Measurements from ENCODE around the gene GABRG3. TPM values are rescaled to one million over a fixed set of nuclear protein-coding genes. Genes with fewer than 3 reads are reported as not detected.

GABRG3 gene
- total RNA-seq, 2 experiments from 2014 or later: not detected

- Mint-ChIP-seq H3K4me1 (ENCODE audit: low read depth) (no peaks in the 10 kb centered on the region), H3K36me3 (ENCODE audit: low read depth) (no peaks in the 10 kb centered on the region), H3K27me3 (no peaks in the 10 kb centered on the region), H3K9me3 (peaks cover 2% of the 10 kb centered on the region), H3K27ac (no peak overlapping the region), H3K4me3 (no peak overlapping the region)
- no peak for DNase-seq
- TF ChIP-seq, protein P1, sequence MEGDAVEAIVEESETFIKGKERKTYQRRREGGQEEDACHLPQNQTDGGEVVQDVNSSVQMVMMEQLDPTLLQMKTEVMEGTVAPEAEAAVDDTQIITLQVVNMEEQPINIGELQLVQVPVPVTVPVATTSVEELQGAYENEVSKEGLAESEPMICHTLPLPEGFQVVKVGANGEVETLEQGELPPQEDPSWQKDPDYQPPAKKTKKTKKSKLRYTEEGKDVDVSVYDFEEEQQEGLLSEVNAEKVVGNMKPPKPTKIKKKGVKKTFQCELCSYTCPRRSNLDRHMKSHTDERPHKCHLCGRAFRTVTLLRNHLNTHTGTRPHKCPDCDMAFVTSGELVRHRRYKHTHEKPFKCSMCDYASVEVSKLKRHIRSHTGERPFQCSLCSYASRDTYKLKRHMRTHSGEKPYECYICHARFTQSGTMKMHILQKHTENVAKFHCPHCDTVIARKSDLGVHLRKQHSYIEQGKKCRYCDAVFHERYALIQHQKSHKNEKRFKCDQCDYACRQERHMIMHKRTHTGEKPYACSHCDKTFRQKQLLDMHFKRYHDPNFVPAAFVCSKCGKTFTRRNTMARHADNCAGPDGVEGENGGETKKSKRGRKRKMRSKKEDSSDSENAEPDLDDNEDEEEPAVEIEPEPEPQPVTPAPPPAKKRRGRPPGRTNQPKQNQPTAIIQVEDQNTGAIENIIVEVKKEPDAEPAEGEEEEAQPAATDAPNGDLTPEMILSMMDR (IDR thresholded peaks at IDR 0.05): no peak
- CTCF ChIA-PET: no interaction called here
- no peak for ATAC-seq
- POLR2A ChIA-PET: no interaction called here
- intact Hi-C loops (cut with micrococcal nuclease): no loop called here
Measured at GRCh38 chr15:27167738-27168137, 196.8 kb downstream of the GABRG3 start.

GRCh38 chr15:27170851-27171250, 199.9 kb downstream of the GABRG3 start:
- CTCF ChIA-PET: no interaction called here
- no peak for DNase-seq
- POLR2A ChIA-PET: no interaction called here
- peaks cover 5% of the 10 kb centered on the region for H3K9me3 Mint-ChIP-seq
- H3K4me3 Mint-ChIP-seq: no peak overlapping the region
- H3K27ac Mint-ChIP-seq: no peak overlapping the region
- no peak for ATAC-seq
- no peaks in the 10 kb centered on the region for H3K36me3 Mint-ChIP-seq (ENCODE audit: low read depth)
- intact Hi-C loops (cut with micrococcal nuclease): no loop called here
- no peaks in the 10 kb centered on the region for H3K4me1 Mint-ChIP-seq (ENCODE audit: low read depth)
- no peaks in the 10 kb centered on the region for H3K27me3 Mint-ChIP-seq
- TF ChIP-seq, protein P1 (IDR thresholded peaks at IDR 0.05): no peak

DNA sequence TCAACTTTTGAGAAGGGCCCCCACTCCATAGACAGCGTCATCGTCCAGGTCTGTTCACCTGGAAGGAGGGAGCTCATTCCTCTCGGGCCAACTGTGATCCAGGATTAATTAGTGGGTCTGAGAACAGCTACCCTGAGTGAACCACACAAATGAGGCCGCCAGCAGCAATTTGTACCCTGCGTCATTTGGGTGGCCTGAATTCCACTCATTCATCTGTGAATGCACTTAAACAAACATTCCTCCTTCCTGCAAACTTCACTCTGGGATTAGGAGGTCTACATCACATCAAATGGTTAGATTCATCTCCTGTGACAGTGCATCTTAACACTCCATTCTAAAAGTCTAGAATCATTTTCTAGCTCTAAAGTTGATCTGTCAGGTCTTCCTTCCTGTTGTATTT, 201.8 kb downstream of the GABRG3 start:
- no peak overlapping the region for H3K27ac Mint-ChIP-seq
- peaks cover 18% of the 10 kb centered on the region for H3K9me3 Mint-ChIP-seq
- intact Hi-C loops (cut with micrococcal nuclease): no loop called here
- no peaks in the 10 kb centered on the region for H3K36me3 Mint-ChIP-seq (ENCODE audit: low read depth)
- ChIA-PET POLR2A (no interaction called here), CTCF (no interaction called here)
- ATAC-seq (no peak), DNase-seq (no peak)
- TF ChIP-seq, protein P1 (IDR thresholded peaks at IDR 0.05): no peak
- H3K4me3 Mint-ChIP-seq: no peak overlapping the region
- H3K27me3 Mint-ChIP-seq: no peaks in the 10 kb centered on the region
- no peaks in the 10 kb centered on the region for H3K4me1 Mint-ChIP-seq (ENCODE audit: low read depth)

DNA sequence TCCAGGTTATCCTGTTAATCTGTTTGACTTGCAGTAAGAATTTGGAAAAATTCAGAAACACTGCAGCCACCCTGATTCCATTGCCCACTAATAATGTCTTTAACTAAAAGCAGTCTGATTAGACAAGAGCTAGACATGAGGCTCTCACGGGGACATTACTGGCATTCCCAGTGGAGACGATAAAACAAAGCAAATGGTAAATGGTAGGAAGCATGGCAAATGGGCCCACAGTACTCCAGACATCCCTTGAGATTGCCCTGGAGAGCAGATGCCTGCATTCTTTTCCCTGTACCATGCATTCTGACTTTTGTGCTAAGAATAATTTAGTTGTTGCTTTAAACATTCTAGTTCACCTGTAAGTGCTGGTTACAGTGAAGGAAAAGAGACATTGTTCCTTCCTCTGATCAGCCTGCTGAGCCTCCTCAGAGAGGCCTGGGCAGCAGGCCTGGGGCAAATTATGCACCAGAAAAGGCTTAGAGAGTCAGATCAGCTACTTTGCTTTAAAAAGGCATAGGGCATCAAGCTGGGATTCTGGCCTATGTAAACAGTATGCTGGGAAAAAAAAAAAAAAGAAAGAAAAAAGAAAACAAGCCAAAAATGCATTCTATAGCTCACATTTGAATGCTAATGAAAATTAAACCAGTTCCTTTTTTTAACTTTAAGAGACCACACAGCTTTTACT, 204.6 kb downstream of the GABRG3 start:
- H3K27ac Mint-ChIP-seq: no peak overlapping the region
- H3K4me1 Mint-ChIP-seq (ENCODE audit: low read depth): no peaks in the 10 kb centered on the region
- H3K36me3 Mint-ChIP-seq (ENCODE audit: low read depth): no peaks in the 10 kb centered on the region
- no peak for DNase-seq
- no peak overlapping the region for H3K4me3 Mint-ChIP-seq
- CTCF ChIA-PET: no interaction called here
- H3K9me3 Mint-ChIP-seq: peaks cover 24% of the 10 kb centered on the region
- H3K27me3 Mint-ChIP-seq: no peaks in the 10 kb centered on the region
- no peak for ATAC-seq
- POLR2A ChIA-PET: no interaction called here
- intact Hi-C loops (cut with micrococcal nuclease): no loop called here
- TF ChIP-seq, protein P1 (IDR thresholded peaks at IDR 0.05): no peak

DNA sequence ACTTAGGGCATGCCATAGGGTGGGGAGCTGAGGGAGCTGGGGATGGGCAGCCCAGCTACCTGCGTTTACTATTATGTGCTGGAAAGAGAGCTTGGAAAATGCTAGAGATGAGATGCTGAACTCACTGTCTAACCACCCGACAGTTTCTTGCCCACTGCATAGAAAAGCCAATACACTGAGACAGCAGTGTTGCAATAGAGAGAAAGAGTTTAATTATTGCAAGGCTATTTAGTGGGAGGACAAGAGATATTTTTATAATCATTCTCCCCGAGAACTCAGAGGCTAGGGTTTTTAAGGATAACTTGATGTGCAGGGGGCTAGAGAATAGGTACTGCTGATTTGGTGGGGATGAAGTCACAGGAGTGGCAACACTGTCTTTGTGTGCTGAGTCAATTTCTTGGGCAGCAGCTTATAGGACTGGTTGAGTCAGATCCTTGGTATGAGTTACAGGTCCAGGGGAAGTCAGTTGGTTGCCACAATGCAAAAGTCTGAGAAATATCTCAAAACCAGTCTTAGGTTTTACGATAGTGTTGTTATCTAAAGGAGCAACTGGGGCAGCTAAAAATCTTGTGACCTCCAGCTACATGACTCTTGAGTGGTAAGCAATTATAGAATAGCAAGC, 205.9 kb downstream of the GABRG3 start:
- POLR2A ChIA-PET: no interaction called here
- TF ChIP-seq, protein P1 (IDR thresholded peaks at IDR 0.05): no peak
- ATAC-seq (no peak), DNase-seq (no peak)
- CTCF ChIA-PET: no interaction called here
- intact Hi-C loops (cut with micrococcal nuclease): no loop called here
- no peak overlapping the region for H3K4me3 Mint-ChIP-seq
- H3K4me1 Mint-ChIP-seq (ENCODE audit: low read depth): no peaks in the 10 kb centered on the region
- no peaks in the 10 kb centered on the region for H3K36me3 Mint-ChIP-seq (ENCODE audit: low read depth)
- no peak overlapping the region for H3K27ac Mint-ChIP-seq
- no peaks in the 10 kb centered on the region for H3K27me3 Mint-ChIP-seq
- H3K9me3 Mint-ChIP-seq: peaks cover 25% of the 10 kb centered on the region

Data from activated CD8-positive, alpha-beta T cell treated with anti-CD3 and anti-CD28 coated beads for 36 hours (primary cell).